ENCODE data around the gene TMEM258. TPM values are rescaled to one million over a fixed set of nuclear protein-coding genes. Genes with fewer than 3 reads are reported as not detected.

The TMEM258 gene
- total and polyA plus RNA-seq, 4 donors, result 43.9 to 229 (median 163) TPM

GRCh38 chr11:61762798-61763197, 29.6 kb downstream of the TMEM258 start:
- no peak overlapping the region for H3K9ac ChIP-seq (ENCODE audit: insufficient read depth in 1 of 2, low read length in 2 of 2)
- no peak for TF ChIP-seq CTCF (IDR thresholded peaks at IDR 0.05; ENCODE audit: control extremely low read depth, extremely low read depth)
- no peak overlapping the region for H3K4me3 ChIP-seq
- no peaks in the 10 kb centered on the region for H3K27me3 ChIP-seq (ENCODE audit: control insufficient read depth in 3 of 3, insufficient read depth in 3 of 3, low read length in 2 of 3)
- H3K4me1 ChIP-seq (ENCODE audit: control insufficient read depth in 5 of 5, insufficient read depth in 5 of 5, low read length in 5 of 5), result peaks cover 0 to 11% (median 0%) of the 10 kb centered on the region in 5 donors
- H3K36me3 ChIP-seq (ENCODE audit: control insufficient read depth in 4 of 4, insufficient read depth in 4 of 4, low read length in 4 of 4), result no peaks in the 10 kb centered on the region
- DNase-seq (no peak), ATAC-seq (ENCODE audit: insufficient read depth, low FRiP score) (no peak)
- WGBS, 2 donors, result 44 to 48% methylated on average over 15 of the region's 15 CpGs
- no peaks in the 10 kb centered on the region for H3K9me3 ChIP-seq (ENCODE audit: control insufficient read depth in 4 of 4, insufficient read depth in 3 of 4, low read length in 3 of 4)
- H3K27ac ChIP-seq (ENCODE audit: low read depth in 1 of 2, low read length in 1 of 2), result no peak overlapping the region

GRCh38 chr11:61762223-61762615, 30.2 kb downstream of the TMEM258 start:
- Histone ChIP-seq H3K9me3 (ENCODE audit: control insufficient read depth in 4 of 4, insufficient read depth in 3 of 4, low read length in 3 of 4) (no peaks in the 10 kb centered on the region), H3K4me1 (ENCODE audit: control insufficient read depth in 5 of 5, insufficient read depth in 5 of 5, low read length in 5 of 5) (peaks cover 0 to 11% (median 0%) of the 10 kb centered on the region in 5 donors), H3K27ac (ENCODE audit: low read depth in 1 of 2, low read length in 1 of 2) (no peak overlapping the region), H3K4me3 (no peak overlapping the region), H3K27me3 (ENCODE audit: control insufficient read depth in 3 of 3, insufficient read depth in 3 of 3, low read length in 2 of 3) (no peaks in the 10 kb centered on the region), H3K36me3 (ENCODE audit: control insufficient read depth in 4 of 4, insufficient read depth in 4 of 4, low read length in 4 of 4) (no peaks in the 10 kb centered on the region), H3K9ac (ENCODE audit: insufficient read depth in 1 of 2, low read length in 2 of 2) (no peak overlapping the region)
- ATAC-seq (ENCODE audit: insufficient read depth, low FRiP score) (no peak), DNase-seq (no peak)
- TF ChIP-seq CTCF (IDR thresholded peaks at IDR 0.05; ENCODE audit: control extremely low read depth, extremely low read depth), result no peak
- WGBS, 2 donors, result 62 to 70% methylated on average over 10 of the region's 10 CpGs

DNA sequence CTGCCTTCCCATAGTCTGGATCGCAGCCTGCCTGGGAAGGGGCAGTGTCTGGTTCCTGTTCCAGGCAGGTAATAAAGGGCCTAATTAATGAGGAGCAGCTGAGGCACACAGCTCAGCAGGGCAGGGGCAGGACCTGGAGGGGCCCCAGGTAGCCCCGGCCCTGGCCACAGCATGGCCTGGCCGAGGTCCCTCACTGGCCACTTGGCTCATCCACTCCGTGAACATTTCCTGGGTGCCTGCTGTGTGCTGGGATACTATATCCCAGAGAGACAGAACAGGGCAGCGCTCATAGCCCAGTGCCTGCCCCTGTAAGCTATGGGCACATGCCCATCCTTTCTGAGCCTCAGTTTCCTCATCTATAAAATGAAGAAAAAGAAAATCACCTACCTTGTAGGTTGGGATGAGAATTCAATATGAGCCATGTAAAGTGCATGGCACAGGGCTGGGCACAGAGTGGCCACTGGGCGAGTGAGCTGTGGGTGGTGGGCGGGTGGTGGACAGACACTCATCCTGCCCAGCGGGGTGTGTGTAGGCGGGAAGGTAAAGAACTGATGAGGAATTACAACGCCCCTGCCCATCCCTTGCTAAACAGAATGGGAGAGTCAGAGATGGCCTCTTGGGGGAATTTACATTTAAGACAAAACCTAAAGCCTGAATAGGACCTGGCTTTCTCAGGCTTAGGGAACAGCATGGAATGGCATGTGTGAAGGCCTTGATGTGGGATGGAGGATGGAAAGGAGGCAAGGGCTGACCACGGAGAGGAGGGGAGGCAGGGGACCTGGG, 30.8 kb downstream of the TMEM258 start:
- Histone ChIP-seq H3K36me3 (ENCODE audit: control insufficient read depth in 4 of 4, insufficient read depth in 4 of 4, low read length in 4 of 4) (no peaks in the 10 kb centered on the region), H3K9me3 (ENCODE audit: control insufficient read depth in 4 of 4, insufficient read depth in 3 of 4, low read length in 3 of 4) (no peaks in the 10 kb centered on the region), H3K27me3 (ENCODE audit: control insufficient read depth in 3 of 3, insufficient read depth in 3 of 3, low read length in 2 of 3) (no peaks in the 10 kb centered on the region), H3K9ac (ENCODE audit: insufficient read depth in 1 of 2, low read length in 2 of 2) (no peak overlapping the region), H3K4me1 (ENCODE audit: control insufficient read depth in 5 of 5, insufficient read depth in 5 of 5, low read length in 5 of 5) (peaks cover 0 to 11% (median 0%) of the 10 kb centered on the region in 5 donors), H3K27ac (ENCODE audit: low read depth in 1 of 2, low read length in 1 of 2) (no peak overlapping the region), H3K4me3 (no peak overlapping the region)
- TF ChIP-seq CTCF (IDR thresholded peaks at IDR 0.05; ENCODE audit: control extremely low read depth, extremely low read depth), result no peak
- ATAC-seq (ENCODE audit: insufficient read depth, low FRiP score) (no peak), DNase-seq (no peak)
- WGBS, 2 donors, result 75 to 87% methylated on average over 11 of the region's 11 CpGs
